ENCODE data around the gene DIAPH1.

The DIAPH1 gene

DNA sequence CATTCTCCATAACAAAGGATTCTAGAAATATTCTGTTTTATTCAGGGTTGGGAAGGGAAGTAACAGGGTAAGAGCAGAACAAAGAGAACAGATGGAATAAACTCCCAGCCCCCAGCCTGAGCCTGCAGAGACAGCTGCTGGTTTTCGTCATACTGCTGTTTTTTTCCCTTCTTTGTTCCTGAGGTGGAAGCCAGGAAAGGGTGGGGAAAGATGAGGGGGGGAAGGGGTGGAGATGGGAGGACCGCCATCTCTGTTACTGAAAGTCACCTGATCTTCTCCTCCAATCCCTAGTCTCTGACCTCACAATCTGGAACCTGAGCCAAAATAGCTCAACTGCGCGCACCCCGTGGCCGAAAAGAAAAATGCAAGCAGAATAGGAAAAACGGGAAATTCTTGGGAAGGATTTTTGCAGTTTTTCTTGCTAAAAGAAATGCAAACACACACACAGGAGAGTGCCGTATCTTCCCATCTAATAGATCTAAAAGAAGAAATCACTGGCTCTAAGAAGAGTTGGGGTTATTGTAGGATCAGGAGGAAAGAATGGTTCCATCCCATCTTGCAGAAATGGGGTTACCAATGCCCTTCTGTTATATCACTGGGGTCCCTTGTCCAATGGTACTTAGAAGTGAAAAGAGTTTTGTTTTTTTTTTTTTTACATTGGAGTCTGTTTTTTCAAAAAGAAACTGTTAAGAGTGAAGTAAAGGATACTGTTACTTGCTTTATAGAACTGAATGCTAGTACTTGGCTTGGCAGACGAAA is 57.9 kb downstream of the DIAPH1 start:
- H3K27ac ChIP-seq (ENCODE audit: low read depth, low read length, severe bottlenecking), result peak overlapping the region; percentile 99
- H3K4me3 ChIP-seq (ENCODE audit: extremely low read depth, insufficient read depth, low read length, poor library complexity, severe bottlenecking), result no peak overlapping the region
- H3K4me1 ChIP-seq (ENCODE audit: control insufficient read depth, insufficient read depth, low read length, poor library complexity, severe bottlenecking), result peaks cover 28% of the 10 kb centered on the region
- peaks cover 3% of the 10 kb centered on the region for H3K9me3 ChIP-seq (ENCODE audit: control insufficient read depth, low read length)
- WGBS, 2 experiments (ENCODE audit: insufficient coverage in 2 of 2), result 0 to 29% methylated on average over 3 to 5 of the region's 9 CpGs
- H3K36me3 ChIP-seq (ENCODE audit: control insufficient read depth, insufficient read depth, low read length), result peaks cover 68% of the 10 kb centered on the region

DNA sequence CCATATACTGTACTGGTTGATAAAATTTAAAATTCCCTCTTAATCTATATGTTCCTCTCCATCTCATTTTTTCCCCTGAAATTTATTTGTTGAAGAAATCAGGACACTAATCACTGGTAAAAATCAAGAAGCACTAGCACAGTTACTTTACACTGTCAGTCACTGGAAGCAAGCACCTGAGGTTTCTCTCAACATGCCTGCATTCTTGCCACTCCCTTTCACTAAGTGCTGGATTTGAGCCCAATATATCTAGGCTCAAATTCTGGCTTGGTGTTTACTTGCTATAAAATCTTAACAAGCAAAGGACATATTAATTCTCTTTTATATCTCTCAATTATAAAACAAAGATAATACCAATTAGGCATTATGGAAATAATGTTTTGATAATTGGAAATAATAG is 58.6 kb downstream of the DIAPH1 start:
- Histone ChIP-seq H3K4me3 (ENCODE audit: extremely low read depth, insufficient read depth, low read length, poor library complexity, severe bottlenecking) (no peak overlapping the region), H3K4me1 (ENCODE audit: control insufficient read depth, insufficient read depth, low read length, poor library complexity, severe bottlenecking) (peaks cover 28% of the 10 kb centered on the region), H3K27ac (ENCODE audit: low read depth, low read length, severe bottlenecking) (peak overlapping the region; percentile 99), H3K36me3 (ENCODE audit: control insufficient read depth, insufficient read depth, low read length) (peaks cover 69% of the 10 kb centered on the region), H3K9me3 (ENCODE audit: control insufficient read depth, low read length) (peaks cover 3% of the 10 kb centered on the region)

DNA sequence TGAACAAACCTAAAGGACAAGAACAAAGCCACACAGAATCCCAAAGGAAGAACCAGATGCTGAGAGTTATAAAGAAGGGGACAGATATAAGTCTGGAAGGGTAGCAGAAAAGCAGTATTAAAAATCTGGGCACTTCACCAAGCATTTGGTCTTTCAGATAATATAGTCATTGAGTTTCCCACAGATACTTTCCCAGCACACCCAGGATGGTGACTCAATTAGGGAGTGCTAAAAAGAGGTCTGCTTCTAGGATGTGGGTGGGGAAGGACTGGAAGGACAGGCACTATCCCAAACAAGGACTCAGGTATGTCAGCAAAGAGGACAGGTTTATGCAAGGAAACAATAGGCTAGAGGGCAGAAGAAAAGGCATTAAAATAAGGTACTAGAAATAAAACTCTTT is 59.3 kb downstream of the DIAPH1 start:
- H3K36me3 ChIP-seq (ENCODE audit: control insufficient read depth, insufficient read depth, low read length), result peaks cover 72% of the 10 kb centered on the region
- H3K27ac ChIP-seq (ENCODE audit: low read depth, low read length, severe bottlenecking), result peak overlapping the region; percentile 99
- peaks cover 28% of the 10 kb centered on the region for H3K4me1 ChIP-seq (ENCODE audit: control insufficient read depth, insufficient read depth, low read length, poor library complexity, severe bottlenecking)
- H3K9me3 ChIP-seq (ENCODE audit: control insufficient read depth, low read length), result peaks cover 3% of the 10 kb centered on the region
- no peak overlapping the region for H3K4me3 ChIP-seq (ENCODE audit: extremely low read depth, insufficient read depth, low read length, poor library complexity, severe bottlenecking)

DNA sequence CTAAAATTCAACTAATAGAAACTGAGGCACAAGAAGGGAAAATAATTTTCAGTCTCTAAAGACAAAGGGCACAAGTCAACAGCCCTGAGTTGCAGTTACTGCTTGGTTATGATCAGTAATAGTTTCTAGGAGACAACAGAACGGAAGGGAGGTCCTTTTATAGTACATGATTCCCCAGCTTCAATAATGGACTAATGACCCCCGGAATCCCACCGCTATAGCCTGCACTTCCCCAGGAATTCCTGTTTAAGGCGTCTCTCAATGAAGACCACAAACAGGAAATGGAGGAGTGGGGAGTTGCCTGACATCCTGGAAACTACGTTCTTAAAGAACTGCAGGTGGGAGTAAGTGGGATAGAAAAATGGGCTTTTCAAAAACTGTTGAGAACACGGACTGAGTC is 60.6 kb downstream of the DIAPH1 start:
- peaks cover 28% of the 10 kb centered on the region for H3K4me1 ChIP-seq (ENCODE audit: control insufficient read depth, insufficient read depth, low read length, poor library complexity, severe bottlenecking)
- H3K27ac ChIP-seq (ENCODE audit: low read depth, low read length, severe bottlenecking), result peak overlapping the region; percentile 72
- 0 to 51% methylated on average over 1 to 6 of the region's 6 CpGs for WGBS, 2 experiments (ENCODE audit: insufficient coverage in 2 of 2)
- peaks cover 63% of the 10 kb centered on the region for H3K36me3 ChIP-seq (ENCODE audit: control insufficient read depth, insufficient read depth, low read length)
- no peaks in the 10 kb centered on the region for H3K9me3 ChIP-seq (ENCODE audit: control insufficient read depth, low read length)
- no peak overlapping the region for H3K4me3 ChIP-seq (ENCODE audit: extremely low read depth, insufficient read depth, low read length, poor library complexity, severe bottlenecking)

DNA sequence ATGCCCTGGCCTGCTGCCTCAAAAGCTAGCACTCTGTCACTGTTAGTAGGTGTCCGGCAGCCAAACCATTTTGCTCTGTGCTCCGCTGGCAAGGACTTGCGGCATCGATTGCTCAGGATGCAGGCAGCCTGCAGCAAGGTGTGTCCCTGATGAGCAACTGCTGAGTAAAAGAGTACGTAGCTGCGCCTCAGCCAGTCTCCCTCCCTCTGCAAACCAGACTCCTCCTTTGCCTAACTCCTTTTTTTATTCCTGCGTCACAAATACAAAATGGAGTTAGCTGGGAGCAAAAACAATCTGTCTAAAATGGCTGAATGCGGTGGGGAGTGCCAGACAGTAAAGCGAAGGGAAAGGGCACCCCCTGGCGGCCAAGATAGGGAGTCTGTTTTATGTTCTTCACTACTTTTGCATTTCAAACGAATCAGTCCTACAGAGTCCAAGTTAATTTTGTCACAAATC is 61.1 kb downstream of the DIAPH1 start:
- Histone ChIP-seq H3K27ac (ENCODE audit: low read depth, low read length, severe bottlenecking) (peak overlapping the region; percentile 72), H3K4me1 (ENCODE audit: control insufficient read depth, insufficient read depth, low read length, poor library complexity, severe bottlenecking) (peaks cover 28% of the 10 kb centered on the region), H3K36me3 (ENCODE audit: control insufficient read depth, insufficient read depth, low read length) (peaks cover 63% of the 10 kb centered on the region), H3K4me3 (ENCODE audit: extremely low read depth, insufficient read depth, low read length, poor library complexity, severe bottlenecking) (no peak overlapping the region), H3K9me3 (ENCODE audit: control insufficient read depth, low read length) (no peaks in the 10 kb centered on the region)
- 61 to 100% methylated on average over 4 to 7 of the region's 11 CpGs for WGBS, 2 experiments (ENCODE audit: insufficient coverage in 2 of 2)

DNA sequence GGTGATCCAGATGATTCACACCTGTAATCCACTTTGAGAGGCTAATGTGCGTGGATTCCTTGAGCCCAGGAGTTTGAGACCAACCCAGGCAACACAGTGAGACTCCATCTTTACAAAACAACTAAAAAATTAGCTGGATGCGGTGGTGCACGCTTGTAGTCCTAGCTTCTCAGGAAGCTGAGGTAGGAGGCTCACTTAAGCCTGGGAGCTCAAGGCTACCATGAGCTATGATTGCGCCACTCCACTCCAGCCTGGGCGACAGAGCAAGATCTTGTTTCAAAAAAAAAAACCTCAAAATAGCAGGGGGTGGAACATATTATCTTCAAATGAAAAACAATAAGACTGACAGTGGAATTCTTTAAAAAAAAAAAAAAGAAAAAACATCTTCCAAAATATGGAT is 70.9 kb downstream of the DIAPH1 start:
- Histone ChIP-seq H3K4me3 (ENCODE audit: extremely low read depth, insufficient read depth, low read length, poor library complexity, severe bottlenecking) (no peak overlapping the region), H3K9me3 (ENCODE audit: control insufficient read depth, low read length) (peaks cover 16% of the 10 kb centered on the region), H3K36me3 (ENCODE audit: control insufficient read depth, insufficient read depth, low read length) (peaks cover 55% of the 10 kb centered on the region), H3K27ac (ENCODE audit: low read depth, low read length, severe bottlenecking) (no peak overlapping the region), H3K4me1 (ENCODE audit: control insufficient read depth, insufficient read depth, low read length, poor library complexity, severe bottlenecking) (no peaks in the 10 kb centered on the region)
- WGBS, 2 experiments (ENCODE audit: insufficient coverage in 2 of 2), result 94 to 100% methylated on average over 3 to 4 of the region's 5 CpGs

- no peaks in the 10 kb centered on the region for H3K4me1 ChIP-seq (ENCODE audit: control insufficient read depth, insufficient read depth, low read length, poor library complexity, severe bottlenecking)
- no peak overlapping the region for H3K4me3 ChIP-seq (ENCODE audit: extremely low read depth, insufficient read depth, low read length, poor library complexity, severe bottlenecking)
- H3K27ac ChIP-seq (ENCODE audit: low read depth, low read length, severe bottlenecking), result no peak overlapping the region
- H3K9me3 ChIP-seq (ENCODE audit: control insufficient read depth, low read length), result peaks cover 16% of the 10 kb centered on the region
- no CpG with 5 or more reads among the region's 1 CpG for WGBS, 2 experiments (ENCODE audit: insufficient coverage in 2 of 2)
- H3K36me3 ChIP-seq (ENCODE audit: control insufficient read depth, insufficient read depth, low read length), result peaks cover 51% of the 10 kb centered on the region
These were observed 71.3 kb downstream of the DIAPH1 start for GRCh38 chr5:141547488-141547887.

- H3K4me1 ChIP-seq (ENCODE audit: control insufficient read depth, insufficient read depth, low read length, poor library complexity, severe bottlenecking), result no peaks in the 10 kb centered on the region
- H3K9me3 ChIP-seq (ENCODE audit: control insufficient read depth, low read length), result peaks cover 10% of the 10 kb centered on the region
- 80% methylated on average over 1 of the region's 2 CpGs; no CpG with 5 or more reads in 1 of the 2 experiments for WGBS, 2 experiments (ENCODE audit: insufficient coverage in 2 of 2)
- peaks cover 44% of the 10 kb centered on the region for H3K36me3 ChIP-seq (ENCODE audit: control insufficient read depth, insufficient read depth, low read length)
- no peak overlapping the region for H3K27ac ChIP-seq (ENCODE audit: low read depth, low read length, severe bottlenecking)
- no peak overlapping the region for H3K4me3 ChIP-seq (ENCODE audit: extremely low read depth, insufficient read depth, low read length, poor library complexity, severe bottlenecking)
These were observed 75.7 kb downstream of the DIAPH1 start for GRCh38 chr5:141543053-141543452.

DNA sequence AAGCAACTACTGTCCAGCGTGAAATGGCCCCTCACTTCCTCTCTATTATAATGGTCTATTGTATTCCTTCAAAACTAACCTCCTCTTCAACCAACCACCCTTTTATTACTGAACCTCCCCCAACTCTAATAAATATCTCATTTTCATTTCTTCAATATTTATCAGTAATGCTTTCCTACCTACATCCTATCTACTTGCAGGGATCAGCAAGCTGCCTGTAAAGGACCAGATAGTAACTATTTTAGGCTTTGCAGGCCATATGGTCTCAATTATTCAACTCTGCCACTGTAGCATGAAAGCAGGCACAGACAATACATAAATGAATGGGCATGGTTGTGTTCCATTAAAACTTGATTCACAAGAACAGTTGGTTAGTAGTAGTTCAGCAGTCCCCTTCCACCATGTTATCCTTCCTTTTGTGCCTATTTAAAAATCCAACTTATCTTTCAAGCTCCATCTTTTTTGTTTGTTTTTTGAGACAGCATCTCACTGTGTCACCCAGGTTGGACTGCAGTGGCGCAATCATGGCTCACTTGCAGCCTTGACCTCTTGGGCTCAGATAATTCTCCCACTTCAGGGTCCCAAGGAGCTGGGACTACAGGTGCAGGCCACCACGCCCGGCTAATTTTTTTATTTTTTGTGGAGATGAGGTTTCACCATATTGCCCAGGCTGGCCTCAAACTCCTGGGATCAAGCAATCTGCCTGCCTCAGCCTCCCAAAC is 84.1 kb downstream of the DIAPH1 start:
- 89 to 97% methylated on average over 2 to 4 of the region's 4 CpGs for WGBS, 2 experiments (ENCODE audit: insufficient coverage in 2 of 2)
- Histone ChIP-seq H3K4me3 (ENCODE audit: extremely low read depth, insufficient read depth, low read length, poor library complexity, severe bottlenecking) (no peak overlapping the region), H3K27ac (ENCODE audit: low read depth, low read length, severe bottlenecking) (no peak overlapping the region)

DNA sequence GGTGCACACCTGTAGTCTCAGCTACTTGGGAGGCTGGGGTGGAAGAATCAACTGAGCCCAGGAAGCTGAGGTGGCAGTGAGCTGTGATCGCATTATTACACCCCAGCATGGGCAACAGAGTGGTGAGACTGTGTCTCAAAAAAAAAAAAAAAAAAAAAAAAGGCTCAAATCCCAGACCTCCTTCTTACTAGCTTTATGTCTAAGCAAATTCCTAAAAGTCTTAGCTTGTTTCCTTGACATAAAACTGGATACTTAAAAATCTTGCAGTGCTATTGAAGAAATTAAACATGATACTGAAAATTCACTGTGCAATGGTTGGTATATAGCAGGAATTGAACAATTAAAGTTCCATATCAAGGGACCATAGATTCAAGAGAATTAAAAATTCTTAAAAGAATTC is 84.9 kb downstream of the DIAPH1 start:
- Histone ChIP-seq H3K4me3 (ENCODE audit: extremely low read depth, insufficient read depth, low read length, poor library complexity, severe bottlenecking) (no peak overlapping the region), H3K27ac (ENCODE audit: low read depth, low read length, severe bottlenecking) (no peak overlapping the region), H3K4me1 (ENCODE audit: control insufficient read depth, insufficient read depth, low read length, poor library complexity, severe bottlenecking) (no peaks in the 10 kb centered on the region), H3K36me3 (ENCODE audit: control insufficient read depth, insufficient read depth, low read length) (peaks cover 55% of the 10 kb centered on the region), H3K9me3 (ENCODE audit: control insufficient read depth, low read length) (no peaks in the 10 kb centered on the region)
- WGBS, 2 experiments (ENCODE audit: insufficient coverage in 2 of 2), result 83% methylated on average over 1 of the region's 1 CpG; no CpG with 5 or more reads in 1 of the 2 experiments

More for the DNA sequence above, 84.1 kb downstream of the DIAPH1 start:
- Histone ChIP-seq H3K36me3 (ENCODE audit: control insufficient read depth, insufficient read depth, low read length) (peaks cover 54% of the 10 kb centered on the region), H3K9me3 (ENCODE audit: control insufficient read depth, low read length) (no peaks in the 10 kb centered on the region), H3K4me1 (ENCODE audit: control insufficient read depth, insufficient read depth, low read length, poor library complexity, severe bottlenecking) (no peaks in the 10 kb centered on the region)

- H3K4me1 ChIP-seq (ENCODE audit: control insufficient read depth, insufficient read depth, low read length, poor library complexity, severe bottlenecking), result no peaks in the 10 kb centered on the region
- 100% methylated on average over 1 of the region's 1 CpG; no CpG with 5 or more reads in 1 of the 2 experiments for WGBS, 2 experiments (ENCODE audit: insufficient coverage in 2 of 2)
- peaks cover 65% of the 10 kb centered on the region for H3K36me3 ChIP-seq (ENCODE audit: control insufficient read depth, insufficient read depth, low read length)
- H3K9me3 ChIP-seq (ENCODE audit: control insufficient read depth, low read length), result no peaks in the 10 kb centered on the region
- no peak overlapping the region for H3K27ac ChIP-seq (ENCODE audit: low read depth, low read length, severe bottlenecking)
- no peak overlapping the region for H3K4me3 ChIP-seq (ENCODE audit: extremely low read depth, insufficient read depth, low read length, poor library complexity, severe bottlenecking)
These were observed 86.1 kb downstream of the DIAPH1 start for GRCh38 chr5:141532726-141533125.

Measured in mesodermal cell (in vitro differentiated cells).